Parathyroid adenoma (tissue), 2 donors: Measurements from ENCODE around the gene CLMN.

Experiments used
- H2AFZ ChIP-seq: fragments of 300-600 bp; sonication (generic); one replicate; pipeline ENCODE4 v1.7.0; 2017; ENCODE audit warnings: antibody characterized with exemption, mild to moderate bottlenecking
- H3K27ac ChIP-seq: fragments of 300-600 bp; sonication (generic); one replicate; pipeline ENCODE4 v1.7.0; 2017
- H3K27me3 ChIP-seq: fragments of 300-600 bp; sonication (generic); one replicate; pipeline ENCODE4 v1.7.0; 2017; ENCODE audit warnings: low read length; ENCODE audit not compliant: control insufficient read depth, insufficient read depth
- H3K36me3 ChIP-seq: fragments of 300-600 bp; sonication (generic); one replicate; pipeline ENCODE4 v1.7.0; 2017; ENCODE audit warnings: low read length; ENCODE audit not compliant: control insufficient read depth, insufficient read depth
- H3K4me1 ChIP-seq: fragments of 300-600 bp; sonication (generic); one replicate; pipeline ENCODE4 v1.7.0; 2017; ENCODE audit warnings: control low read depth
- H3K4me2 ChIP-seq: fragments of 300-600 bp; sonication (generic); one replicate; pipeline ENCODE4 v1.7.0; 2017; ENCODE audit warnings: low read length
- H3K4me3 ChIP-seq: fragments of 300-600 bp; sonication (generic); one replicate; pipeline ENCODE4 v1.7.0; 2017; ENCODE audit warnings: low read depth, low read length
- H3K79me2 ChIP-seq: fragments of 300-600 bp; sonication (generic); one replicate; pipeline ENCODE4 v1.7.0; 2017; ENCODE audit warnings: control low read depth
- H3K9ac ChIP-seq: fragments of 300-600 bp; sonication (generic); one replicate; pipeline ENCODE4 v1.7.0; 2017; ENCODE audit warnings: mild to moderate bottlenecking
- H3K9me3 ChIP-seq: fragments of 300-600 bp; sonication (generic); one replicate; pipeline ENCODE4 v1.7.0; 2017; ENCODE audit warnings: low read length; ENCODE audit not compliant: control insufficient read depth
- CTCF ChIP-seq: fragments of 300-600 bp; sonication (generic); IDR thresholded peaks from one replicate; pipeline ENCODE4 v1.7.0; 2017; ENCODE audit warnings: antibody characterized with exemption, mild to moderate bottlenecking
- donor health status: primary hyperparathyroidism.

Gene CLMN

GRCh38 chr14:95356245-95356869, 36.6 kb upstream of the CLMN start:
- H3K9ac ChIP-seq = no peak overlapping the region
- no peaks in the 10 kb centered on the region for H3K27me3 ChIP-seq
- no peak overlapping the region for H2AFZ ChIP-seq
- H3K9me3 ChIP-seq = no peaks in the 10 kb centered on the region
- TF ChIP-seq CTCF = no peak
- no peaks in the 10 kb centered on the region for H3K4me1 ChIP-seq
- H3K36me3 ChIP-seq = no peaks in the 10 kb centered on the region
- no peaks in the 10 kb centered on the region for H3K79me2 ChIP-seq
- no peak overlapping the region for H3K27ac ChIP-seq
- H3K4me2 ChIP-seq = no peak overlapping the region
- H3K4me3 ChIP-seq = no peak overlapping the region

- H3K27ac ChIP-seq = no peak overlapping the region
- no peaks in the 10 kb centered on the region for H3K36me3 ChIP-seq
- H3K79me2 ChIP-seq = no peaks in the 10 kb centered on the region
- H3K9me3 ChIP-seq = no peaks in the 10 kb centered on the region
- H3K27me3 ChIP-seq = no peaks in the 10 kb centered on the region
- H2AFZ ChIP-seq = no peak overlapping the region
- TF ChIP-seq CTCF = no peak
- H3K4me2 ChIP-seq = no peak overlapping the region
- H3K4me3 ChIP-seq = no peak overlapping the region
- H3K9ac ChIP-seq = no peak overlapping the region
- H3K4me1 ChIP-seq = no peaks in the 10 kb centered on the region
These were observed 35.7 kb upstream of the CLMN start for GRCh38 chr14:95355422-95355821.

GRCh38 chr14:95354834-95355233, 35.1 kb upstream of the CLMN start:
- Histone ChIP-seq H3K27me3 (no peaks in the 10 kb centered on the region), H3K9ac (no peak overlapping the region), H3K4me1 (no peaks in the 10 kb centered on the region), H3K9me3 (no peaks in the 10 kb centered on the region), H2AFZ (no peak overlapping the region), H3K79me2 (no peaks in the 10 kb centered on the region), H3K4me2 (no peak overlapping the region), H3K36me3 (no peaks in the 10 kb centered on the region), H3K4me3 (no peak overlapping the region), H3K27ac (no peak overlapping the region)
- no peak for TF ChIP-seq CTCF

- Histone ChIP-seq H3K4me2 (no peak overlapping the region), H3K4me1 (no peaks in the 10 kb centered on the region)
- TF ChIP-seq CTCF = no peak
These were observed 34.0 kb upstream of the CLMN start for GRCh38 chr14:95353664-95354063.

GRCh38 chr14:95353007-95353406, 33.3 kb upstream of the CLMN start:
- Histone ChIP-seq H3K9ac (no peak overlapping the region), H3K9me3 (no peaks in the 10 kb centered on the region), H3K79me2 (no peaks in the 10 kb centered on the region), H3K4me3 (no peak overlapping the region), H3K27me3 (no peaks in the 10 kb centered on the region), H3K36me3 (no peaks in the 10 kb centered on the region), H3K4me2 (no peak overlapping the region), H3K4me1 (no peaks in the 10 kb centered on the region), H2AFZ (no peak overlapping the region), H3K27ac (no peak overlapping the region)
- TF ChIP-seq CTCF = no peak

More at GRCh38 chr14:95353664-95354063, 34.0 kb upstream of the CLMN start:
- no peaks in the 10 kb centered on the region for H3K27me3 ChIP-seq
- H3K79me2 ChIP-seq = no peaks in the 10 kb centered on the region
- no peaks in the 10 kb centered on the region for H3K9me3 ChIP-seq
- no peak overlapping the region for H3K9ac ChIP-seq
- no peak overlapping the region for H3K4me3 ChIP-seq
- H2AFZ ChIP-seq = no peak overlapping the region
- H3K36me3 ChIP-seq = no peaks in the 10 kb centered on the region
- H3K27ac ChIP-seq = no peak overlapping the region
